ENCODE results near the gene CARNS1. TPM values are rescaled to one million over a fixed set of nuclear protein-coding genes. Genes with fewer than 3 reads are reported as not detected.

Gene CARNS1
- total and polyA plus RNA-seq, 4 donors = 0.05 to 0.19 (median 0.10) TPM

- TF ChIP-seq, protein P1, sequence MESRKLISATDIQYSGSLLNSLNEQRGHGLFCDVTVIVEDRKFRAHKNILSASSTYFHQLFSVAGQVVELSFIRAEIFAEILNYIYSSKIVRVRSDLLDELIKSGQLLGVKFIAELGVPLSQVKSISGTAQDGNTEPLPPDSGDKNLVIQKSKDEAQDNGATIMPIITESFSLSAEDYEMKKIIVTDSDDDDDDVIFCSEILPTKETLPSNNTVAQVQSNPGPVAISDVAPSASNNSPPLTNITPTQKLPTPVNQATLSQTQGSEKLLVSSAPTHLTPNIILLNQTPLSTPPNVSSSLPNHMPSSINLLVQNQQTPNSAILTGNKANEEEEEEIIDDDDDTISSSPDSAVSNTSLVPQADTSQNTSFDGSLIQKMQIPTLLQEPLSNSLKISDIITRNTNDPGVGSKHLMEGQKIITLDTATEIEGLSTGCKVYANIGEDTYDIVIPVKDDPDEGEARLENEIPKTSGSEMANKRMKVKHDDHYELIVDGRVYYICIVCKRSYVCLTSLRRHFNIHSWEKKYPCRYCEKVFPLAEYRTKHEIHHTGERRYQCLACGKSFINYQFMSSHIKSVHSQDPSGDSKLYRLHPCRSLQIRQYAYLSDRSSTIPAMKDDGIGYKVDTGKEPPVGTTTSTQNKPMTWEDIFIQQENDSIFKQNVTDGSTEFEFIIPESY (IDR thresholded peaks at IDR 0.05) = no peak
- TF ChIP-seq, protein P2, sequence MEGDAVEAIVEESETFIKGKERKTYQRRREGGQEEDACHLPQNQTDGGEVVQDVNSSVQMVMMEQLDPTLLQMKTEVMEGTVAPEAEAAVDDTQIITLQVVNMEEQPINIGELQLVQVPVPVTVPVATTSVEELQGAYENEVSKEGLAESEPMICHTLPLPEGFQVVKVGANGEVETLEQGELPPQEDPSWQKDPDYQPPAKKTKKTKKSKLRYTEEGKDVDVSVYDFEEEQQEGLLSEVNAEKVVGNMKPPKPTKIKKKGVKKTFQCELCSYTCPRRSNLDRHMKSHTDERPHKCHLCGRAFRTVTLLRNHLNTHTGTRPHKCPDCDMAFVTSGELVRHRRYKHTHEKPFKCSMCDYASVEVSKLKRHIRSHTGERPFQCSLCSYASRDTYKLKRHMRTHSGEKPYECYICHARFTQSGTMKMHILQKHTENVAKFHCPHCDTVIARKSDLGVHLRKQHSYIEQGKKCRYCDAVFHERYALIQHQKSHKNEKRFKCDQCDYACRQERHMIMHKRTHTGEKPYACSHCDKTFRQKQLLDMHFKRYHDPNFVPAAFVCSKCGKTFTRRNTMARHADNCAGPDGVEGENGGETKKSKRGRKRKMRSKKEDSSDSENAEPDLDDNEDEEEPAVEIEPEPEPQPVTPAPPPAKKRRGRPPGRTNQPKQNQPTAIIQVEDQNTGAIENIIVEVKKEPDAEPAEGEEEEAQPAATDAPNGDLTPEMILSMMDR (IDR thresholded peaks at IDR 0.05; ENCODE audit: low read depth, low read length, missing input control) = no peak
- TF ChIP-seq GABPA (IDR thresholded peaks at IDR 0.05 in 1 of 2, conservative IDR thresholded peaks at IDR 0.05 in 1 of 2) (no peak), EGR1 (IDR thresholded peaks at IDR 0.05; ENCODE audit: low read depth in 2 of 2) (no peak), HNF4A (conservative IDR thresholded peaks at IDR 0.05) (no peak), RXRA (IDR thresholded peaks at IDR 0.05) (no peak), NR2F2 (IDR thresholded peaks at IDR 0.05) (no peak), TAF1 (conservative IDR thresholded peaks at IDR 0.05) (no peak), MAX (IDR thresholded peaks at IDR 0.05) (no peak)
- Histone ChIP-seq H3K9me3 (ENCODE audit: control insufficient read depth in 4 of 4, low read length in 3 of 4) (no peaks in the 10 kb centered on the region), H3K9ac (ENCODE audit: low read depth in 1 of 2, low read length in 2 of 2) (peak overlapping the region; percentile 45 to 59), H3K36me3 (ENCODE audit: control insufficient read depth in 4 of 4, insufficient read depth in 3 of 4, low read depth in 1 of 4, low read length in 3 of 4) (peaks cover 0 to 8% (median 3%) of the 10 kb centered on the region in 4 donors), H3K4me3 (ENCODE audit: low read depth in 1 of 3, low read length in 3 of 3) (peak overlapping the region in 2 of 3 donors; percentile 81 to 94), H3K27me3 (ENCODE audit: control insufficient read depth in 4 of 4, insufficient read depth in 4 of 4, low read length in 3 of 4) (no peaks in the 10 kb centered on the region), H3K4me1 (ENCODE audit: control insufficient read depth in 4 of 4, insufficient read depth in 4 of 4, low read length in 3 of 4) (peaks cover 0 to 22% (median 16%) of the 10 kb centered on the region in 4 donors), H3K27ac (ENCODE audit: low read depth in 1 of 2, low read length in 2 of 2) (peak overlapping the region; percentile 57 to 63)
- DNase-seq (ENCODE audit: low spot score) = no peak
- WGBS = 25% methylated on average over 15 of the region's 15 CpGs
These were observed 24.6 kb upstream of the CARNS1 start for GRCh38 chr11:67390947-67391303.

- Histone ChIP-seq H3K9ac (ENCODE audit: low read depth in 1 of 2, low read length in 2 of 2) (peak within 1 kb of the TSS; percentile 53 to 59), H3K27me3 (ENCODE audit: control insufficient read depth in 4 of 4, insufficient read depth in 4 of 4, low read length in 3 of 4) (no peaks in the 10 kb centered on the region), H3K36me3 (ENCODE audit: control insufficient read depth in 4 of 4, insufficient read depth in 3 of 4, low read depth in 1 of 4, low read length in 3 of 4) (peaks cover 0 to 11% (median 6%) of the 10 kb centered on the region in 4 donors), H3K4me1 (ENCODE audit: control insufficient read depth in 4 of 4, insufficient read depth in 4 of 4, low read length in 3 of 4) (peaks cover 0 to 22% (median 16%) of the 10 kb centered on the region in 4 donors), H3K27ac (ENCODE audit: low read depth in 1 of 2, low read length in 2 of 2) (peak within 1 kb of the TSS; percentile 57 to 63), H3K9me3 (ENCODE audit: control insufficient read depth in 4 of 4, low read length in 3 of 4) (no peaks in the 10 kb centered on the region), H3K4me3 (ENCODE audit: low read depth in 1 of 3, low read length in 3 of 3) (peak within 1 kb of the TSS; percentile 81 to 94 (median 85))
- DNase-seq (ENCODE audit: low spot score) = peak; percentile 96
- under 1% methylated on average over 75 of the region's 75 CpGs for WGBS
- TF ChIP-seq NR2F2 (IDR thresholded peaks at IDR 0.05) (no peak), TAF1 (conservative IDR thresholded peaks at IDR 0.05) (no peak), SP1 (IDR thresholded peaks at IDR 0.05) (peak; percentile 64), EGR1 (IDR thresholded peaks at IDR 0.05; ENCODE audit: low read depth in 2 of 2) (no peak), JUND (IDR thresholded peaks at IDR 0.05) (no peak), HNF4G (IDR thresholded peaks at IDR 0.05) (no peak), RXRA (IDR thresholded peaks at IDR 0.05) (no peak), FOXA2 (IDR thresholded peaks at IDR 0.05) (no peak), RAD21 (IDR thresholded peaks at IDR 0.05) (peak in 1 of 2 donors; percentile 29), HNF4A (conservative IDR thresholded peaks at IDR 0.05) (peak in 1 of 2 donors; percentile 36), GABPA (IDR thresholded peaks at IDR 0.05 in 1 of 2, conservative IDR thresholded peaks at IDR 0.05 in 1 of 2) (no peak), FOXA1 (IDR thresholded peaks at IDR 0.05) (no peak)
- TF ChIP-seq, protein P2 (IDR thresholded peaks at IDR 0.05; ENCODE audit: low read depth, low read length, missing input control) = no peak
- TF ChIP-seq, protein P1 (IDR thresholded peaks at IDR 0.05) = no peak
- TF ChIP-seq, protein P3, sequence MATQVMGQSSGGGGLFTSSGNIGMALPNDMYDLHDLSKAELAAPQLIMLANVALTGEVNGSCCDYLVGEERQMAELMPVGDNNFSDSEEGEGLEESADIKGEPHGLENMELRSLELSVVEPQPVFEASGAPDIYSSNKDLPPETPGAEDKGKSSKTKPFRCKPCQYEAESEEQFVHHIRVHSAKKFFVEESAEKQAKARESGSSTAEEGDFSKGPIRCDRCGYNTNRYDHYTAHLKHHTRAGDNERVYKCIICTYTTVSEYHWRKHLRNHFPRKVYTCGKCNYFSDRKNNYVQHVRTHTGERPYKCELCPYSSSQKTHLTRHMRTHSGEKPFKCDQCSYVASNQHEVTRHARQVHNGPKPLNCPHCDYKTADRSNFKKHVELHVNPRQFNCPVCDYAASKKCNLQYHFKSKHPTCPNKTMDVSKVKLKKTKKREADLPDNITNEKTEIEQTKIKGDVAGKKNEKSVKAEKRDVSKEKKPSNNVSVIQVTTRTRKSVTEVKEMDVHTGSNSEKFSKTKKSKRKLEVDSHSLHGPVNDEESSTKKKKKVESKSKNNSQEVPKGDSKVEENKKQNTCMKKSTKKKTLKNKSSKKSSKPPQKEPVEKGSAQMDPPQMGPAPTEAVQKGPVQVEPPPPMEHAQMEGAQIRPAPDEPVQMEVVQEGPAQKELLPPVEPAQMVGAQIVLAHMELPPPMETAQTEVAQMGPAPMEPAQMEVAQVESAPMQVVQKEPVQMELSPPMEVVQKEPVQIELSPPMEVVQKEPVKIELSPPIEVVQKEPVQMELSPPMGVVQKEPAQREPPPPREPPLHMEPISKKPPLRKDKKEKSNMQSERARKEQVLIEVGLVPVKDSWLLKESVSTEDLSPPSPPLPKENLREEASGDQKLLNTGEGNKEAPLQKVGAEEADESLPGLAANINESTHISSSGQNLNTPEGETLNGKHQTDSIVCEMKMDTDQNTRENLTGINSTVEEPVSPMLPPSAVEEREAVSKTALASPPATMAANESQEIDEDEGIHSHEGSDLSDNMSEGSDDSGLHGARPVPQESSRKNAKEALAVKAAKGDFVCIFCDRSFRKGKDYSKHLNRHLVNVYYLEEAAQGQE (IDR thresholded peaks at IDR 0.05) = no peak
- TF ChIP-seq, protein P4, sequence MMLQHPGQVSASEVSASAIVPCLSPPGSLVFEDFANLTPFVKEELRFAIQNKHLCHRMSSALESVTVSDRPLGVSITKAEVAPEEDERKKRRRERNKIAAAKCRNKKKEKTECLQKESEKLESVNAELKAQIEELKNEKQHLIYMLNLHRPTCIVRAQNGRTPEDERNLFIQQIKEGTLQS (IDR thresholded peaks at IDR 0.05) = no peak
These were observed 23.9 kb upstream of the CARNS1 start, which contains the start of gene RAD9A for GRCh38 chr11:67391304-67392182. RAD9A (plus strand) TSS chr11:67391986; CDS start chr11:67392045, 59 bp downstream.

Data from liver (tissue), 9 donors.